Measurements from ENCODE around the gene PGAP3.

DNA sequence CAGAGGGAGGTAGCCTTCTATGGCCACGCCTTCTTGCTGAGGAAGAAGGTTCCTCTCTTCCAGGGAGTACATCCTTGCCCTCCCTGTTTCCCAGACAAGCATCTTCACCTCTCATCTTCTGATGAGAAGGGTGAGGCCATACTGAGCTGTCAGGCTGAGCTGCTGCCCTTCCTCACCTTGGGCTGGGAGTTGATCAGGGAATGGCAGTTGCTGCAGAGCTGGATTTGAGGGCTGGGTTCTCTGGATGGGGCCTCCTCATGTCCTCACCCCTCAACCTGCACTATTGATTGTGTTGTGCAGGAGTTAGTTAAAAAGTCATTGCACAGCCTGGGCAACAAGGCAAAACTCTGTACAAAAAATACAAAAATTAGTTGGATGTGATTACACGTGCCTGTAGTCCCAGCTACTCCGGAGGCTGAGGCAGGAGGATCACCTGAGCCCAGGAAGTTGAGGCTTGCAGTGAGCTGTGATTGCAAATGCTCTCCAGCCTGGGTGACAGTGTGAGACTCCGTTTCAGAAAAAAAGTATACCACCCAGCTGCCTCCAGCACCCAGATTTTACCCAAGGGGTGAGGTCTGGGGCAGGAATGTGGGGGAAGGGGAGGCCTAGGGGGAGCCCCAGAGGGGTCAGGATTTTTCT lies 14.0 kb upstream of the PGAP3 start:
- TF ChIP-seq, protein P1, sequence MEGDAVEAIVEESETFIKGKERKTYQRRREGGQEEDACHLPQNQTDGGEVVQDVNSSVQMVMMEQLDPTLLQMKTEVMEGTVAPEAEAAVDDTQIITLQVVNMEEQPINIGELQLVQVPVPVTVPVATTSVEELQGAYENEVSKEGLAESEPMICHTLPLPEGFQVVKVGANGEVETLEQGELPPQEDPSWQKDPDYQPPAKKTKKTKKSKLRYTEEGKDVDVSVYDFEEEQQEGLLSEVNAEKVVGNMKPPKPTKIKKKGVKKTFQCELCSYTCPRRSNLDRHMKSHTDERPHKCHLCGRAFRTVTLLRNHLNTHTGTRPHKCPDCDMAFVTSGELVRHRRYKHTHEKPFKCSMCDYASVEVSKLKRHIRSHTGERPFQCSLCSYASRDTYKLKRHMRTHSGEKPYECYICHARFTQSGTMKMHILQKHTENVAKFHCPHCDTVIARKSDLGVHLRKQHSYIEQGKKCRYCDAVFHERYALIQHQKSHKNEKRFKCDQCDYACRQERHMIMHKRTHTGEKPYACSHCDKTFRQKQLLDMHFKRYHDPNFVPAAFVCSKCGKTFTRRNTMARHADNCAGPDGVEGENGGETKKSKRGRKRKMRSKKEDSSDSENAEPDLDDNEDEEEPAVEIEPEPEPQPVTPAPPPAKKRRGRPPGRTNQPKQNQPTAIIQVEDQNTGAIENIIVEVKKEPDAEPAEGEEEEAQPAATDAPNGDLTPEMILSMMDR (IDR thresholded peaks at IDR 0.05), result no peak
- no peak for TF ChIP-seq POLR2A (IDR thresholded peaks at IDR 0.05)
